Measurements from ENCODE around the gene FBXL7.

DNA sequence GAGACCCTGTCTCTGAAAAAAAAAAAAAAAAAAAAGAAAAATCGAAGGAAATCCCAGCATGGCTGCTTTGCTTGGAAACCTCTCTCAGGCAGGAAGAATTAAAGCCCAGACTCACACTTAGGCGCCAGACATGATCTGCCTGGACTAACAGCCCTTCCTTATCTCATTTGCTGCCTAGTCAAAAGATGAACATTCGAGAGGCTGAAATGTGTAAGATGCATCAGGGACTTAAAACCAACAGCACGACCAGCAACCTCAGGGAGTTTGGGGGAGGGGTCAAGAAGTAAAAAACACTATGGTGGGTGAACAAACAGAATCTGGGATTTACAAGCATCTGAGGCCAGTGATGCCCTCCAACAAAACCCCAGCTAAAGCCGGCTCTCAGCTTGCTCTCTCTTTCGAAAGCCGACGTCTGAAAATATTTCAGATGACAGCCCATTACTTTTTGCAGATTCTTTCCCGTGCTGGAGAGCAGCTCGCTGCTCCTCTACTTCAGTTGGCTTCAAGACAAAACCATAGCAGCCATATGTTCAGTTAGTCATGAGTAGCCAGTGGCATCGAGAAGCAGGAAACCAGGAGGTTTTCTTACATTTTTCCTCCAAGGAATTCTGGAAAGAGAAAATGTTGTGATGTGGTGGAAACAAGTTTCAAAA is 429.8 kb downstream of the FBXL7 start:
- TF ChIP-seq EZH2 (IDR thresholded peaks at IDR 0.05; ENCODE audit: insufficient read depth, poor library complexity, severe bottlenecking) (no peak), EZH2phosphoT487 (IDR thresholded peaks at IDR 0.05; ENCODE audit: insufficient read depth, low read depth) (no peak)

Data from GM23248 (cell line).